SK-N-SH treated with all-trans-retinoic acid at 6 μM for 48 hours (cell line): ENCODE measurements around the gene SHISA4.

ENCODE experiments used
- PATZ1 ChIP-seq: fragments of 250-450 bp; sonication (Bioruptor Pico); IDR thresholded peaks from 2 replicates; pipeline ENCODE4 v1.8.0; 2020; ENCODE audit warnings: mild to moderate bottlenecking, moderate library complexity, borderline replicate concordance
- RARB ChIP-seq: fragments of 250-450 bp; sonication (Bioruptor Pico); IDR thresholded peaks from 2 replicates; pipeline ENCODE4 v1.8.0; 2021; ENCODE audit warnings: mild to moderate bottlenecking, moderate library complexity
- TOX ChIP-seq: fragments of 250-450 bp; sonication (Bioruptor Pico); IDR thresholded peaks from 2 replicates; pipeline ENCODE4 v1.8.0; 2021; ENCODE audit warnings: mild to moderate bottlenecking, moderate library complexity, borderline replicate concordance
- ZFP30 ChIP-seq: fragments of 450-650 bp; formaldehyde crosslinking; IDR thresholded peaks from 2 replicates; pipeline ENCODE4 v1.5.0; 2022; ENCODE audit warnings: mild to moderate bottlenecking, moderate library complexity

- TF ChIP-seq RARB (CRISPR knock-in tag) (no peak), ZFP30 (CRISPR knock-in tag) (no peak), TOX (CRISPR knock-in tag) (no peak), PATZ1 (CRISPR knock-in tag) (no peak)
Observed at GRCh38 chr1:201851949-201852348, 36.7 kb upstream of the SHISA4 start.
